Measurements from ENCODE around the gene ADSS2.

DNA sequence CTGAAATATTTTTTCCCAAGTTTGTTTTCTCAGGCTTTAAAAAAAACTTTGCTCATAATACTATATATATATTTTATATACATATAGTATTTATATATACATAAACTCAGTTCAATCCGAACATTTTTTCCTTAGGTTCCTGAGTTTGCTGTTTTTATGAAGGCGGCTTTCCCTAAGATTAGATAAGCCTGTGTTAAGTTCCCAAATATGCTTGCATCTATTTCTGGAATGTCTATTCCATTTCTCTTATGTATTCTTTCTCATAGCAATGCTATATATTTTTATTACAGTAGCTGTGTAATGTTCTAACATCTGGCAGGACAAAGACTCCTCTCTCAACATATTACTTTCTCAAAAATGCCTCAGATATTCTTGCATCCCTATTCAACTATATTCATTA lies 45.9 kb downstream of the ADSS2 start:
- TF ChIP-seq, protein P1, sequence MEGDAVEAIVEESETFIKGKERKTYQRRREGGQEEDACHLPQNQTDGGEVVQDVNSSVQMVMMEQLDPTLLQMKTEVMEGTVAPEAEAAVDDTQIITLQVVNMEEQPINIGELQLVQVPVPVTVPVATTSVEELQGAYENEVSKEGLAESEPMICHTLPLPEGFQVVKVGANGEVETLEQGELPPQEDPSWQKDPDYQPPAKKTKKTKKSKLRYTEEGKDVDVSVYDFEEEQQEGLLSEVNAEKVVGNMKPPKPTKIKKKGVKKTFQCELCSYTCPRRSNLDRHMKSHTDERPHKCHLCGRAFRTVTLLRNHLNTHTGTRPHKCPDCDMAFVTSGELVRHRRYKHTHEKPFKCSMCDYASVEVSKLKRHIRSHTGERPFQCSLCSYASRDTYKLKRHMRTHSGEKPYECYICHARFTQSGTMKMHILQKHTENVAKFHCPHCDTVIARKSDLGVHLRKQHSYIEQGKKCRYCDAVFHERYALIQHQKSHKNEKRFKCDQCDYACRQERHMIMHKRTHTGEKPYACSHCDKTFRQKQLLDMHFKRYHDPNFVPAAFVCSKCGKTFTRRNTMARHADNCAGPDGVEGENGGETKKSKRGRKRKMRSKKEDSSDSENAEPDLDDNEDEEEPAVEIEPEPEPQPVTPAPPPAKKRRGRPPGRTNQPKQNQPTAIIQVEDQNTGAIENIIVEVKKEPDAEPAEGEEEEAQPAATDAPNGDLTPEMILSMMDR (IDR thresholded peaks at IDR 0.05), result no peak
- TF ChIP-seq POLR2A (IDR thresholded peaks at IDR 0.05), result no peak

Data from body of pancreas (tissue), 4 donors.